Measurements from ENCODE around the gene ADAMTS12.

- TF ChIP-seq EZH2phosphoT487 (IDR thresholded peaks at IDR 0.05; ENCODE audit: insufficient read depth, low read depth) (no peak), EZH2 (IDR thresholded peaks at IDR 0.05; ENCODE audit: insufficient read depth, poor library complexity, severe bottlenecking) (no peak)
These were observed 96.3 kb downstream of the ADAMTS12 start for GRCh38 chr5:33795496-33795895.

Data from GM23248 (cell line).